Heart left ventricle (tissue), 13 donors: ENCODE results near the gene ADAMTS4.

ENCODE experiments used
- CTCF ChIP-seq, 12 donors: fragments of 200-600 bp; sonication (generic) in 4 of 12; IDR thresholded peaks; one replicate each; pipeline versions ENCODE4 v1.5.0 to v1.8.0; 2018 to 2022; ENCODE audit warnings: antibody characterized with exemption in 12 of 12, mild to moderate bottlenecking in 5 of 12
- POLR2A ChIP-seq, 2 donors: fragments of 450-650 bp; IDR thresholded peaks; one replicate each; pipeline ENCODE4 v1.6.1; 2017; ENCODE audit warnings: antibody characterized with exemption in 2 of 2, mild to moderate bottlenecking in 2 of 2, moderate library complexity in 2 of 2
- donor health status: ischemic (EF 13 %, LVEDD 7.1; RV severe dilation, severe dysfunction).
- donor health status: DM: no; HTN: yes; CAD: no.
- donor health status: DM: no; HTN: no; CAD: no.
- donor health status: ischemic (EF 25% LVEDD 6.9; RV normal size, moderate dysfunction).
- donor health status: ischemic (EF 25% LVEDD 5.7; RV mildly dilated, moderate dysfunction).
- donor health status: ischemic (EF 35%, LVEDD 5.7; RV mildly dilated, moderate dysfunction).
- donor health status: nonischemic (EF 11% LVEDD 7.7; RV severe dilation, severe dysfunction).
- donor health status: DM: yes; HTN: yes; CAD: no.
- donor health status: PGD.
- donor health status: ischemic (EF 29% LVEDD 5.4; RV normal size, mild dysfunction).
- donor health status: nonischemic (EF 23%, LVEDD 6.1; RV moderate dilation, normal function).

- TF ChIP-seq CTCF (IDR thresholded peaks at IDR 0.05) (no peak), POLR2A (IDR thresholded peaks at IDR 0.05) (peak in 1 of 2 donors; percentile 51)
Measured at GRCh38 chr1:161215076-161215475, 16.2 kb upstream of the ADAMTS4 start, which contains the start of gene FCER1G.
